ENCODE measurements around the gene CEP83. TPM values are rescaled to one million over a fixed set of nuclear protein-coding genes. Genes with fewer than 3 reads are reported as not detected.

CEP83 gene
- total and polyA plus RNA-seq, 2 donors from 2014 or later: 3.2 to 17.1 TPM

- intact Hi-C loops (cut with DNase I): no loop called here
- FAIRE-seq (no peak), DNase-seq (peak in 2 of 5 donors; percentile 54 to 58)
- peaks cover 0 to 7% (median 0%) of the 10 kb centered on the region in 3 donors for H3K9me3 ChIP-seq (ENCODE audit: control insufficient read depth in 2 of 3, insufficient read depth in 1 of 3, low read length in 3 of 3)
- H3K27ac ChIP-seq (ENCODE audit: low read depth in 2 of 2, low read length in 2 of 2): peak overlapping the region in 1 of 2 donors; percentile 26
- no peaks in the 10 kb centered on the region for H3K27me3 ChIP-seq (ENCODE audit: control insufficient read depth, insufficient read depth, low read length)
- no peaks in the 10 kb centered on the region for H3K36me3 ChIP-seq (ENCODE audit: control insufficient read depth in 2 of 3, insufficient read depth in 3 of 3, low read length in 3 of 3)
- H3K9ac ChIP-seq (ENCODE audit: low read length in 3 of 3): peak overlapping the region in 1 of 3 donors; percentile 21
- TF ChIP-seq CTCF (IDR thresholded peaks at IDR 0.05; ENCODE audit: borderline replicate concordance, extremely low read depth, insufficient read depth): no peak
- H3K4me1 ChIP-seq (ENCODE audit: control insufficient read depth in 2 of 3, insufficient read depth in 2 of 3, low read depth in 1 of 3, low read length in 3 of 3): peaks cover 3 to 16% (median 4%) of the 10 kb centered on the region in 3 donors
- peak overlapping the region in 2 of 3 donors; percentile 16 to 42 for H3K4me3 ChIP-seq (ENCODE audit: low read length in 3 of 3)
Observed at GRCh38 chr12:94433744-94434143, 25.9 kb downstream of the CEP83 start.

GRCh38 chr12:94430304-94430703, 29.4 kb downstream of the CEP83 start:
- DNase-seq: no peak
- H3K27ac ChIP-seq (ENCODE audit: low read depth in 2 of 2, low read length in 2 of 2): no peak overlapping the region
- peaks cover 3 to 27% (median 11%) of the 10 kb centered on the region in 3 donors for H3K4me1 ChIP-seq (ENCODE audit: control insufficient read depth in 2 of 3, insufficient read depth in 2 of 3, low read depth in 1 of 3, low read length in 3 of 3)
- no peaks in the 10 kb centered on the region for H3K36me3 ChIP-seq (ENCODE audit: control insufficient read depth in 2 of 3, insufficient read depth in 3 of 3, low read length in 3 of 3)
- FAIRE-seq: peak; percentile 19
- H3K27me3 ChIP-seq (ENCODE audit: control insufficient read depth, insufficient read depth, low read length): no peaks in the 10 kb centered on the region
- no peak for TF ChIP-seq CTCF (IDR thresholded peaks at IDR 0.05; ENCODE audit: borderline replicate concordance, extremely low read depth, insufficient read depth)
- no peak overlapping the region for H3K4me3 ChIP-seq (ENCODE audit: low read length in 3 of 3)
- H3K9ac ChIP-seq (ENCODE audit: low read length in 3 of 3): no peak overlapping the region
- intact Hi-C loops (cut with DNase I): no loop called here
- H3K9me3 ChIP-seq (ENCODE audit: control insufficient read depth in 2 of 3, insufficient read depth in 1 of 3, low read length in 3 of 3): peaks cover 0 to 7% (median 0%) of the 10 kb centered on the region in 3 donors

- Histone ChIP-seq H3K27ac (ENCODE audit: low read depth in 2 of 2, low read length in 2 of 2) (no peak overlapping the region), H3K4me3 (ENCODE audit: low read length in 3 of 3) (no peak overlapping the region), H3K36me3 (ENCODE audit: control insufficient read depth in 2 of 3, insufficient read depth in 3 of 3, low read length in 3 of 3) (no peaks in the 10 kb centered on the region), H3K4me1 (ENCODE audit: control insufficient read depth in 2 of 3, insufficient read depth in 2 of 3, low read depth in 1 of 3, low read length in 3 of 3) (peaks cover 3 to 25% (median 11%) of the 10 kb centered on the region in 3 donors), H3K9me3 (ENCODE audit: control insufficient read depth in 2 of 3, insufficient read depth in 1 of 3, low read length in 3 of 3) (peaks cover 0 to 7% (median 0%) of the 10 kb centered on the region in 3 donors), H3K9ac (ENCODE audit: low read length in 3 of 3) (no peak overlapping the region), H3K27me3 (ENCODE audit: control insufficient read depth, insufficient read depth, low read length) (no peaks in the 10 kb centered on the region)
- FAIRE-seq (no peak), DNase-seq (no peak)
- TF ChIP-seq CTCF (IDR thresholded peaks at IDR 0.05; ENCODE audit: borderline replicate concordance, extremely low read depth, insufficient read depth): no peak
- intact Hi-C loops (cut with DNase I): no loop called here
Observed at GRCh38 chr12:94429633-94430032, 30.0 kb downstream of the CEP83 start.

GRCh38 chr12:94429191-94429590, 30.5 kb downstream of the CEP83 start:
- no peaks in the 10 kb centered on the region for H3K36me3 ChIP-seq (ENCODE audit: control insufficient read depth in 2 of 3, insufficient read depth in 3 of 3, low read length in 3 of 3)
- H3K4me1 ChIP-seq (ENCODE audit: control insufficient read depth in 2 of 3, insufficient read depth in 2 of 3, low read depth in 1 of 3, low read length in 3 of 3): peaks cover 3 to 25% (median 11%) of the 10 kb centered on the region in 3 donors
- H3K27me3 ChIP-seq (ENCODE audit: control insufficient read depth, insufficient read depth, low read length): no peaks in the 10 kb centered on the region
- peaks cover 0 to 7% (median 0%) of the 10 kb centered on the region in 3 donors for H3K9me3 ChIP-seq (ENCODE audit: control insufficient read depth in 2 of 3, insufficient read depth in 1 of 3, low read length in 3 of 3)
- intact Hi-C loops (cut with DNase I): no loop called here
- TF ChIP-seq CTCF (IDR thresholded peaks at IDR 0.05; ENCODE audit: borderline replicate concordance, extremely low read depth, insufficient read depth): no peak
- no peak for DNase-seq
- H3K4me3 ChIP-seq (ENCODE audit: low read length in 3 of 3): no peak overlapping the region
- H3K27ac ChIP-seq (ENCODE audit: low read depth in 2 of 2, low read length in 2 of 2): no peak overlapping the region
- FAIRE-seq: no peak
- H3K9ac ChIP-seq (ENCODE audit: low read length in 3 of 3): no peak overlapping the region

All from kidney (tissue), 14 donors.